Esophagus squamous epithelium (tissue), 4 donors: ENCODE data around the gene TARS1.

Experiments used
- CTCF ChIP-seq, 6 experiments: fragments of 450-650 bp in 4 of 6; fragments of 200-600 bp in 2 of 6; sonication (generic) in 2 of 6; IDR thresholded peaks; one replicate each; pipeline ENCODE4 v1.5.1; 2016 to 2019; ENCODE audit warnings: antibody characterized with exemption in 6 of 6, mild to moderate bottlenecking in 4 of 6, moderate library complexity in 4 of 6
- POLR2A ChIP-seq, 4 donors: fragments of 450-650 bp; IDR thresholded peaks; one replicate each; pipeline ENCODE4 v1.6.1; 2017; ENCODE audit warnings: antibody characterized with exemption in 4 of 4, mild to moderate bottlenecking in 4 of 4, moderate library complexity in 3 of 4

- TF ChIP-seq CTCF (IDR thresholded peaks at IDR 0.05): no peak
- TF ChIP-seq POLR2A (IDR thresholded peaks at IDR 0.05): no peak
Observed at GRCh38 chr5:33411498-33411897, 29.3 kb upstream of the TARS1 start.
